Stomach (tissue), 4 donors: ENCODE measurements around the gene ATP8B4.

Experiments
- EP300 ChIP-seq: sonication (generic); formaldehyde crosslinking; IDR thresholded peaks from one replicate; pipeline ENCODE4 v1.6.1; 2017; ENCODE audit warnings: antibody characterized with exemption
- POLR2A ChIP-seq, 4 donors: fragments of 450-650 bp; IDR thresholded peaks; one replicate each; pipeline ENCODE4 v1.6.1; 2016; ENCODE audit warnings: antibody characterized with exemption in 4 of 4, control low read depth in 2 of 4, mild to moderate bottlenecking in 1 of 4, moderate library complexity in 1 of 4
- POLR2AphosphoS5 ChIP-seq, 3 donors: sonication (generic); formaldehyde crosslinking; IDR thresholded peaks; one replicate each; pipeline ENCODE4 v1.6.1; 2016; ENCODE audit warnings: antibody characterized with exemption in 3 of 3
- TF ChIP-seq, protein P1 (sequence below), 7 experiments: fragments of 450-650 bp in 4 of 7; fragments of 200-600 bp in 3 of 7; sonication (generic) in 3 of 7; IDR thresholded peaks; one replicate each; pipeline ENCODE4 v1.5.1; 2016 to 2019; ENCODE audit warnings: antibody characterized with exemption in 7 of 7, control low read depth in 2 of 7, mild to moderate bottlenecking in 1 of 7

DNA sequence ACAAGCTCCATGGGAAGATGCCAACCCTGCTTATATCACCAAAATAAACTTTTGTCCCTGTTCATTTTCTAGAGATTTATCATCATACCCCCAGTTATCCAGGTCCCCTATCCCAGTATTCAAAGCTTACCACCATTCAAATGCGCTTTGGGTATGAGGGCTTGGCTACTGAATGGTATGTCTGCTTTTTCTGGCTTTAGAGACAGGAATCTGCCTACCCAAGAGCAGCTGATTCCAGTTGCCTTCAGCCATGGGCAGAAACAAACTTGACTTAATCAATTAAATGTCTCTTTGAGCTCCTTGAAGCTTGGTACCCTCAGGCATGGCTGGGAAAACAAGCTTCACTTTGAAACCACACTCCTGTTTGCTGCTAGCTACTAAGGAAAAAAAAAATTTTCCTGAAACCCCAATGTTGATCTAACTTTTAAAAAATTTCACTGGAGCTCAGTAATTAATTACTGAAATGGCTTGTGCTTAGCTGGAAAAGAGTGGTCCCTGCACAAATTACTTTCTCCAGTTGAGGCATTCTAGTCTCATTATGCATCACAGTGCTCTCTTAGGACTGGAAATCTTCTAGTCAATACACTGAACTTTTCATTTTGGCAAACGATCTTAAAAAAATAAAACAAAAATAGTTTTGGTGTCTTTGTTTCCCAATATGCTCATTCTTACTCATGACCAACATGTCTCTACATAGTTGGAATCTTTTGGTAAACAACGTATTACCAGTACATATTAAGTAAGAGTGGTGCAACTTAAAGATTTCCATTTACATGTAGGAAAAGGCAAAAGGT lies 255.4 kb downstream of the ATP8B4 start:
- TF ChIP-seq POLR2A (IDR thresholded peaks at IDR 0.05) (no peak), POLR2AphosphoS5 (IDR thresholded peaks at IDR 0.05) (no peak), EP300 (no peak)
- TF ChIP-seq, protein P1, sequence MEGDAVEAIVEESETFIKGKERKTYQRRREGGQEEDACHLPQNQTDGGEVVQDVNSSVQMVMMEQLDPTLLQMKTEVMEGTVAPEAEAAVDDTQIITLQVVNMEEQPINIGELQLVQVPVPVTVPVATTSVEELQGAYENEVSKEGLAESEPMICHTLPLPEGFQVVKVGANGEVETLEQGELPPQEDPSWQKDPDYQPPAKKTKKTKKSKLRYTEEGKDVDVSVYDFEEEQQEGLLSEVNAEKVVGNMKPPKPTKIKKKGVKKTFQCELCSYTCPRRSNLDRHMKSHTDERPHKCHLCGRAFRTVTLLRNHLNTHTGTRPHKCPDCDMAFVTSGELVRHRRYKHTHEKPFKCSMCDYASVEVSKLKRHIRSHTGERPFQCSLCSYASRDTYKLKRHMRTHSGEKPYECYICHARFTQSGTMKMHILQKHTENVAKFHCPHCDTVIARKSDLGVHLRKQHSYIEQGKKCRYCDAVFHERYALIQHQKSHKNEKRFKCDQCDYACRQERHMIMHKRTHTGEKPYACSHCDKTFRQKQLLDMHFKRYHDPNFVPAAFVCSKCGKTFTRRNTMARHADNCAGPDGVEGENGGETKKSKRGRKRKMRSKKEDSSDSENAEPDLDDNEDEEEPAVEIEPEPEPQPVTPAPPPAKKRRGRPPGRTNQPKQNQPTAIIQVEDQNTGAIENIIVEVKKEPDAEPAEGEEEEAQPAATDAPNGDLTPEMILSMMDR (IDR thresholded peaks at IDR 0.05) = no peak
